BE2C (cell line): ENCODE measurements around the gene ZNF107.
"Not testable (repeated sequence)": the region's sequence is repeated elsewhere in the genome, so short reads cannot be mapped to it uniquely, and the experiment has no call there.

Experiments
- DNase-seq: peaks from one replicate; pipeline ENCODE4 v3.0.0-alpha.2; 2020
- H3K27me3 ChIP-seq: fragments of 250-450 bp; sonication (Bioruptor Pico); 2 replicates; pipeline ENCODE4 v1.5.1; 2020; ENCODE audit warnings: mild to moderate bottlenecking
- H3K36me3 ChIP-seq: fragments of 250-450 bp; sonication (Bioruptor Pico); 2 replicates; pipeline ENCODE4 v1.5.1; 2020; ENCODE audit warnings: mild to moderate bottlenecking
- H3K4me1 ChIP-seq: fragments of 250-450 bp; sonication (Bioruptor Pico); 2 replicates; pipeline ENCODE4 v1.5.1; 2020
- H3K4me3 ChIP-seq: 2 replicates; pipeline ENCODE4 v1.5.1; 2011; ENCODE audit warnings: low read depth, low read length
- H3K9me3 ChIP-seq: fragments of 250-450 bp; sonication (Bioruptor Pico); 2 replicates; pipeline ENCODE4 v1.5.1; 2020
- TF ChIP-seq, protein P1 (sequence below): IDR thresholded peaks from 2 replicates; pipeline ENCODE4 v1.5.1; 2012; ENCODE audit warnings: mild to moderate bottlenecking, low read depth, low read length

The ZNF107 gene

DNA sequence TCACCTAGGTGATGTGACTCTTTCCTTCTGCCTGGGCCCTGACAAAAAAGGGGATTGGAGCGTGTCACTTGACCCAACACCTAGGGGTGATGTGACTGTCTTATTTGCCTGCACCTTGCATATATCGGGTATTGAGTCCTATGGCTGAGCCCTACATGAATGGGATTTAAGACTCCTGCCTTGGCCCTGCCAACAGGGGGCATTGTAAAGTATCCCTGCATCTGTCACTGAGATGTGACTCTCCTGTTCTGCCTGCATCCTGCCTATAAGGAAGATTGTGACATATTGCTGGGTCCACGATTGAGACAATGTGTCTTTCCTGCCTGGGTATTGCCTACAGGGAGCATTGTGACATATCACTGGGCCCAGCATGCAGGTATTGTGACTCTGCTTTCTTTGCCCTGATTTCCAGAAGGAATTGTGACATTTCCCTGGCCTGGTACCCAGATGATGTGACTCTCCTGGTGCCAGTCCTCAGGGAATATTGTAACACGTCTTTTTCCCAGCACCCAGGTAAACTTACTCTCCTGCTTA lies 14.2 kb upstream of the ZNF107 start:
- Histone ChIP-seq H3K9me3 (no peaks in the 10 kb centered on the region; the same call in 1 of the 2 replicates), H3K27me3 (no peaks in the 10 kb centered on the region), H3K4me3 (no peak overlapping the region), H3K4me1 (no peaks in the 10 kb centered on the region), H3K36me3 (no peaks in the 10 kb centered on the region)
- no peak for DNase-seq
- TF ChIP-seq, protein P1, sequence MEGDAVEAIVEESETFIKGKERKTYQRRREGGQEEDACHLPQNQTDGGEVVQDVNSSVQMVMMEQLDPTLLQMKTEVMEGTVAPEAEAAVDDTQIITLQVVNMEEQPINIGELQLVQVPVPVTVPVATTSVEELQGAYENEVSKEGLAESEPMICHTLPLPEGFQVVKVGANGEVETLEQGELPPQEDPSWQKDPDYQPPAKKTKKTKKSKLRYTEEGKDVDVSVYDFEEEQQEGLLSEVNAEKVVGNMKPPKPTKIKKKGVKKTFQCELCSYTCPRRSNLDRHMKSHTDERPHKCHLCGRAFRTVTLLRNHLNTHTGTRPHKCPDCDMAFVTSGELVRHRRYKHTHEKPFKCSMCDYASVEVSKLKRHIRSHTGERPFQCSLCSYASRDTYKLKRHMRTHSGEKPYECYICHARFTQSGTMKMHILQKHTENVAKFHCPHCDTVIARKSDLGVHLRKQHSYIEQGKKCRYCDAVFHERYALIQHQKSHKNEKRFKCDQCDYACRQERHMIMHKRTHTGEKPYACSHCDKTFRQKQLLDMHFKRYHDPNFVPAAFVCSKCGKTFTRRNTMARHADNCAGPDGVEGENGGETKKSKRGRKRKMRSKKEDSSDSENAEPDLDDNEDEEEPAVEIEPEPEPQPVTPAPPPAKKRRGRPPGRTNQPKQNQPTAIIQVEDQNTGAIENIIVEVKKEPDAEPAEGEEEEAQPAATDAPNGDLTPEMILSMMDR, result no peak

DNA sequence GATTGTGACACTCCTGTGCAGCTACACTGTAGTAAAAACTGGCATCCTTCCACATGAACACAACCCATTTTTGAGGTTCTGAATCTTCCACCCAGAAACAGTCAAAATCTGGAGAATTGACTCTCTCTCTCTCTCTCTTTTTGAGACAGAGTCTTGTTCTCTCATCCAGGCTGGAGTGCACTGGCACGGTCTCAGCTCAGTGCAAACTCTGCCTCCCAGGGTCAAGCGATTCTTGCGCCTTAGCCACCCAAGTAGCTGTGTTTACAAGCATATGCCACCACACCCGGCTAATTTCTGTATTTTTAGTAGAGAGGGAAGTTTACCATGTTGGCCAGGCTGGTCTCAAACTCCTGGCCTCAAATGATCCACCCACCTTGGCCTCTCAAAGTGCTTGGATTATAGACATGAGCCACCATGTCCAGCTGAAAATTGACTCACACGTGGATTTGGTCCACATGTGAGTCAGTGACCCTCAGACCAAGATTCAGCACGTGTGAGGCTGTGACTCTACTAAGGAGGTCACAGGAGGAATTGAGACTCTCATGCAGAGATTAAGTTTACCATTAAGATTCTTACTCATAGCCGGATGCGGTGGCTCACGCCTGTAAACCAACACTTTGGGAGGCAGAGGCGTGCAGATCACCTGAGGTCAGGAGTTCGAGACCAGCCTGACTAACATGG lies 12.1 kb upstream of the ZNF107 start:
- TF ChIP-seq, protein P1, result no peak
- no peak overlapping the region for H3K4me3 ChIP-seq
- DNase-seq, result no peak
- no peaks in the 10 kb centered on the region for H3K36me3 ChIP-seq
- H3K27me3 ChIP-seq, result no peaks in the 10 kb centered on the region
- H3K4me1 ChIP-seq, result no peaks in the 10 kb centered on the region
- no peaks in the 10 kb centered on the region; the same call in 1 of the 2 replicates for H3K9me3 ChIP-seq

DNA sequence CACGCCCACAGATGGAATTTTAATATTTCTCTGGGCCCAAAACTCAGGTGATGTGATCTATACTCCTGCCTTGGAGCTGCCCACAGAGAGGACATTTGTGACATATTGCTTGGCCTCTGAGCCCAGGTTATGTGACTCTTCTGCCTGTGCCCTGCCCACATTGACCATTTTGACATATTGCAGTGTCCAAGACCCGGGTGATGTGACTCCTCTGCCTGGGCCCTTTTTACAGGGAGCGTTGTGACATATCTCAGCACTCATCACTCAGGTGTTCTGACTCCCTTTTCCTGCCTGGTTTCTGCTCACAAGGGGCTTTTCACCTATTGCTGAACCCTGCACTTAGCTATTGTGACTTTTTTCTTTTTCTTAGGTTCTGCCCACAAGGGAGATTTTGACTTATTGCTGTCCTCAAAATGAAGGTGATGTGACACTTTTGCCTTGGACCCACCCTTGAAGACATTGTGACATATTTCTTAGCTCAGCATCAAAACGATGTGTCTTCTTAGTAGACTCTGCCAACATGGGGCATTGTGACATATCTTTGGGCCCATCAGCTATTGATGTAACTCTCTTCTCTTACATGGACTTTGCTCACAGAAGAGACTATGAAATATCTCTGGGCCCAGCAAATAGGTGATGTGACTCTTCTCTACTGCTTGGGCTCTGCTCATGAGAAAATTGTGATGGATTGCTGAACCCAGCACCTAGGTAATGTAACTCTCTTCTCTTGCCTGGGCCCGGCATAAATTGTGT lies 11.0 kb upstream of the ZNF107 start:
- no peaks in the 10 kb centered on the region for H3K36me3 ChIP-seq
- H3K9me3 ChIP-seq, result no peaks in the 10 kb centered on the region; the same call in 1 of the 2 replicates
- no peak for DNase-seq
- no peaks in the 10 kb centered on the region for H3K27me3 ChIP-seq
- no peaks in the 10 kb centered on the region for H3K4me1 ChIP-seq
- H3K4me3 ChIP-seq, result no peak overlapping the region
- TF ChIP-seq, protein P1, result no peak

DNA sequence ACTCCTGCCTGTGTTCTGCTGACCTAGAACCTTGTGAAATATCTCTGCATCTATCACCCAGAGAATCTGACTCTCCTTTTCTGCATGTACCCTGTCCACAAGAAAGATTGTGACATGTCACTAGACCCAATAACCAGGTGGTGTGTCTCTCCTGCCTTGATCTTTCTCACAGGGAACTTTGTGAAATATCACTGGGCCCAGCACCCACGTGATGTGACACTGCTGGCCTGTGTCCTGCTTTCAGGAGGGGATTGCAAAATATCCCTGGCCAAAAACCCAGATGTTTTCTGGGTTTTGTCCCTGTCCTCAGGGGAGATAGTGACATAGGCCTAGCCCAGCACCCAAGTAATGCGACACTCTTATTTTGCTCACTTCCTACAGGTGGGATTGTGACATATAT lies 10.1 kb upstream of the ZNF107 start:
- DNase-seq, result no peak
- Histone ChIP-seq H3K9me3 (no peaks in the 10 kb centered on the region), H3K4me3 (no peak overlapping the region), H3K27me3 (no peaks in the 10 kb centered on the region), H3K36me3 (no peaks in the 10 kb centered on the region), H3K4me1 (no peaks in the 10 kb centered on the region)
- TF ChIP-seq, protein P1, result no peak

DNA sequence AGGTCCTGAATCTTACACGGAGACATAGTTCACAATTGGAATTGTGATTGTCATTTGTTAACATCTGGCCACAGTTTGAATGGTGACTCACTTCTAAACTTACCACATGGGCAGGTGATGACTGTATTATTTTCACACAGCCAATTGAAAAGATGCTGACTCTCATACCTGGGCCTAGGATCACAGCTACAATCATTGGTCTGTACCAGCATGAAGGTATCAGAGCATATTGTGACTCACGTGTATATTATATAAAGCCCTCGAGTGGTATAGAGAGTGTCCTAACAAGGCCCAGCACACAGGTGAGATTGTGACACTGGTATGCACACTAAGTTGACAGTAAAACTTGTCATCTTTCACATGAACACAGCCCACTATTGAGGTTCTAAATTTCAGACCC lies 9.4 kb upstream of the ZNF107 start:
- Histone ChIP-seq H3K27me3 (no peaks in the 10 kb centered on the region), H3K4me1 (no peaks in the 10 kb centered on the region), H3K9me3 (no peaks in the 10 kb centered on the region), H3K4me3 (no peak overlapping the region), H3K36me3 (no peaks in the 10 kb centered on the region)
- TF ChIP-seq, protein P1, result no peak
- DNase-seq, result no peak

DNA sequence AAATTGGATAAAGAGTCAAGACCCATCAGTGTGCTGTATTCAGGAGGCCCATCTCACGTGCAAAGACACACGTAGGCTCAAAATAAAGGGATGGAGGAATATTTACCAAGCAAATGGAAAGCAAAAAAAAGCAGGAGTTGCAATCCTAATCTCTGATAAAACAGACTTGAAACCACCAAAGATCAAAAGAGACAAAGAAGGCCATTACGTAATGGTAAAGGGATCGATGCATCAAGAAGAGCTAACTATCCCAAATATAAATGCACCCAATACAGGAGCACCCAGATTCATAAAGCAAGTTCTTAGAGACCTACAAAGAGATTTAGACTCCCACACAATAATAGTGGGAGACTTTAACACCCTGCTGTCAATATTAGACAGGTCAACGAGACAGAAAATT lies 3.8 kb upstream of the ZNF107 start:
- H3K9me3 ChIP-seq, H3K4me3 ChIP-seq, H3K4me1 ChIP-seq, DNase-seq, H3K36me3 ChIP-seq, H3K27me3 ChIP-seq: not testable (repeated sequence)
